ENCODE results near the gene MLPH.

MLPH gene

GRCh38 chr2:237517163-237517562 lies 30.1 kb downstream of the MLPH start:
- no peak overlapping the region for H3K27ac ChIP-seq (ENCODE audit: insufficient read depth, low read depth, low read length, poor library complexity, severe bottlenecking)
- H3K9me3 ChIP-seq (ENCODE audit: control insufficient read depth, low read length), result no peaks in the 10 kb centered on the region
- H3K4me1 ChIP-seq (ENCODE audit: control insufficient read depth, insufficient read depth, low read length), result no peaks in the 10 kb centered on the region
- H3K27me3 ChIP-seq (ENCODE audit: control insufficient read depth, insufficient read depth, low read length, poor library complexity, severe bottlenecking), result no peaks in the 10 kb centered on the region
- H3K36me3 ChIP-seq (ENCODE audit: control insufficient read depth, insufficient read depth, low read length), result no peaks in the 10 kb centered on the region
- WGBS, 2 experiments, result 87 to 90% methylated on average over 4 of the region's 4 CpGs
- no peak overlapping the region for H3K4me3 ChIP-seq (ENCODE audit: insufficient read depth, low read depth, low read length)

GRCh38 chr2:237517990-237518389 lies 30.9 kb downstream of the MLPH start:
- Histone ChIP-seq H3K36me3 (ENCODE audit: control insufficient read depth, insufficient read depth, low read length) (no peaks in the 10 kb centered on the region), H3K27ac (ENCODE audit: insufficient read depth, low read depth, low read length, poor library complexity, severe bottlenecking) (no peak overlapping the region), H3K4me3 (ENCODE audit: insufficient read depth, low read depth, low read length) (no peak overlapping the region), H3K27me3 (ENCODE audit: control insufficient read depth, insufficient read depth, low read length, poor library complexity, severe bottlenecking) (no peaks in the 10 kb centered on the region), H3K4me1 (ENCODE audit: control insufficient read depth, insufficient read depth, low read length) (no peaks in the 10 kb centered on the region), H3K9me3 (ENCODE audit: control insufficient read depth, low read length) (no peaks in the 10 kb centered on the region)
- 85 to 89% methylated on average over 1 of the region's 1 CpG for WGBS, 2 experiments

DNA sequence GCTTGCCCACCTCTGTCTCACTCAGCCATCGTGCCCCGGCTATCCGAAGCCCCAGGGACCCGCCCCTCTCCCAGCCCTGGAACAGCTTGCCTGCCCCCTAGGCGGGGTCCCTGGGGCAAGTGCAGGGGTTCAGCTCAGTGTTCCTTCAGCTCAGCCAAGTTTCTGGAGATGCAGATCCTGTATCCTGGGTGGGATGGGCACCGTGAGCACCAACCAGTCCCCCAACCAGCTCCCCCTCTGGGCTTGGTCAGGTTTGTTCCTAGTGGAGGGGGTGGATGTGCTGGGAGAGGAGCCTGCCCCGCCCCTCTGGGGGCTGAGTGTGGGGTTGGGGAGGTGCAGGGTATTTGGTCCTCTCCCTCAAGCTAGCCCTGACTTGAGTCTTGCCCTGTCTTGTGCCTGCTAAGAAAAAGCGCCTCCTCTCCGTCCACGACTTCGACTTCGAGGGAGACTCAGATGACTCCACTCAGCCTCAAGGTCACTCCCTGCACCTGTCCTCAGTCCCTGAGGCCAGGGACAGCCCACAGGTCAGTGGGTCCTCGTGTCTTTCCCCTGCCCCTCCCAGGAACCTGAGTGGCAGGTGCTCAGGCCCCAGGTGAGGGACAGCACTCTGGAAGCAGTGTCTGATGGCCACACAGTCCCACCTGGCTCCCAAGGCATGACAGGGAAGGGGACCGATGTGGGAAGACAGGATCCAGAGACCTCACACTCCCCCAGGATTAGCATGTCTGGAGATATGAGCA lies 32.6 kb downstream of the MLPH start:
- no peak overlapping the region for H3K4me3 ChIP-seq (ENCODE audit: insufficient read depth, low read depth, low read length)
- no peaks in the 10 kb centered on the region for H3K36me3 ChIP-seq (ENCODE audit: control insufficient read depth, insufficient read depth, low read length)
- no peaks in the 10 kb centered on the region for H3K4me1 ChIP-seq (ENCODE audit: control insufficient read depth, insufficient read depth, low read length)
- H3K9me3 ChIP-seq (ENCODE audit: control insufficient read depth, low read length), result no peaks in the 10 kb centered on the region
- 88% methylated on average over 14 of the region's 14 CpGs for WGBS, 2 experiments
- no peaks in the 10 kb centered on the region for H3K27me3 ChIP-seq (ENCODE audit: control insufficient read depth, insufficient read depth, low read length, poor library complexity, severe bottlenecking)
- H3K27ac ChIP-seq (ENCODE audit: insufficient read depth, low read depth, low read length, poor library complexity, severe bottlenecking), result no peak overlapping the region

DNA sequence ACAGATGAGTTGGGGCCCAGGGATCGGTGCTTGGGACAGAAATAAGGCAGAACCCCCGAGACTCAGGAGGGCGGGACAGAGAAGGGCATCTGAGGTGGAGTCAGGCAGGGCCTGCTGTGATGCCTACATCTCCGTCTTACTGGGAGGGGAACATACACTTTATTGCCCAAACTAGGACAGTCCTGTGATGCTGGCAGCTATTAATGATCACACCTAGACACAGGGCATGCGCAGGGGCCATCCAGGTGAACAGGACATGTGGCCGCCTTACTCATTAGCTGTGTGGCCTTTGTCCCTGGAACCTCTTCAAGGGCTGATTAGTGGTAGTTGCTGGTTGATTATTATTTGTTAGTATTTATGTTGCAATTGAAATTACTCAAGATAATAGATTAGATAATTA lies 33.2 kb downstream of the MLPH start:
- H3K4me1 ChIP-seq (ENCODE audit: control insufficient read depth, insufficient read depth, low read length), result no peaks in the 10 kb centered on the region
- no peaks in the 10 kb centered on the region for H3K9me3 ChIP-seq (ENCODE audit: control insufficient read depth, low read length)
- H3K27me3 ChIP-seq (ENCODE audit: control insufficient read depth, insufficient read depth, low read length, poor library complexity, severe bottlenecking), result no peaks in the 10 kb centered on the region
- H3K36me3 ChIP-seq (ENCODE audit: control insufficient read depth, insufficient read depth, low read length), result no peaks in the 10 kb centered on the region
- 91 to 94% methylated on average over 6 of the region's 6 CpGs for WGBS, 2 experiments
- no peak overlapping the region for H3K27ac ChIP-seq (ENCODE audit: insufficient read depth, low read depth, low read length, poor library complexity, severe bottlenecking)
- no peak overlapping the region for H3K4me3 ChIP-seq (ENCODE audit: insufficient read depth, low read depth, low read length)

DNA sequence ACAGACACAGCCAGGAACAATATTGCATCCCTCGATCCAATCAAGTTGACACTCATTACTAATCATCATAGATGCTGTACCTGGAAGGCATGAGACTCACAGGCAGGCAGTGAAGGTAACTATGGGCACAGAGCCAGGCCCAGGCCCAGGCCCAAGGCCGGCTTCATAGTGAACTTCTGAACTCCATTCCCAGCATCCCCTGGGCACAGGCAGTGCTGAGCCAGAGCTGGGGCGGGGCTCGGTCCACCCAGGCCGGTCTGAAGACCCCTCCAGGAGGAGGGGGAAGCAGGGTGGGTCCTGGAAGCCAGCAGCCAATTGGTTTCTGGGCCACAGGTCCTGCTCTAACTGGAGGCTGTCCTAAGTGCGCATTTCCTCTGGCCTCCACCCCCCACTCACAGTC lies 37.6 kb downstream of the MLPH start:
- Histone ChIP-seq H3K4me1 (ENCODE audit: control insufficient read depth, insufficient read depth, low read length) (no peaks in the 10 kb centered on the region), H3K36me3 (ENCODE audit: control insufficient read depth, insufficient read depth, low read length) (no peaks in the 10 kb centered on the region), H3K27me3 (ENCODE audit: control insufficient read depth, insufficient read depth, low read length, poor library complexity, severe bottlenecking) (no peaks in the 10 kb centered on the region), H3K27ac (ENCODE audit: insufficient read depth, low read depth, low read length, poor library complexity, severe bottlenecking) (no peak overlapping the region), H3K4me3 (ENCODE audit: insufficient read depth, low read depth, low read length) (no peak overlapping the region), H3K9me3 (ENCODE audit: control insufficient read depth, low read length) (no peaks in the 10 kb centered on the region)
- 86 to 90% methylated on average over 6 of the region's 6 CpGs for WGBS, 2 experiments

- H3K27ac ChIP-seq (ENCODE audit: insufficient read depth, low read depth, low read length, poor library complexity, severe bottlenecking), result no peak overlapping the region
- H3K9me3 ChIP-seq (ENCODE audit: control insufficient read depth, low read length), result no peaks in the 10 kb centered on the region
- 93 to 95% methylated on average over 17 of the region's 17 CpGs for WGBS, 2 experiments
- no peaks in the 10 kb centered on the region for H3K27me3 ChIP-seq (ENCODE audit: control insufficient read depth, insufficient read depth, low read length, poor library complexity, severe bottlenecking)
- no peak overlapping the region for H3K4me3 ChIP-seq (ENCODE audit: insufficient read depth, low read depth, low read length)
- H3K36me3 ChIP-seq (ENCODE audit: control insufficient read depth, insufficient read depth, low read length), result no peaks in the 10 kb centered on the region
- no peaks in the 10 kb centered on the region for H3K4me1 ChIP-seq (ENCODE audit: control insufficient read depth, insufficient read depth, low read length)
Observed at GRCh38 chr2:237525559-237526157, 38.6 kb downstream of the MLPH start.

GRCh38 chr2:237527233-237527632 lies 40.2 kb downstream of the MLPH start:
- Histone ChIP-seq H3K4me1 (ENCODE audit: control insufficient read depth, insufficient read depth, low read length) (no peaks in the 10 kb centered on the region), H3K27me3 (ENCODE audit: control insufficient read depth, insufficient read depth, low read length, poor library complexity, severe bottlenecking) (no peaks in the 10 kb centered on the region), H3K27ac (ENCODE audit: insufficient read depth, low read depth, low read length, poor library complexity, severe bottlenecking) (no peak overlapping the region), H3K4me3 (ENCODE audit: insufficient read depth, low read depth, low read length) (no peak overlapping the region), H3K36me3 (ENCODE audit: control insufficient read depth, insufficient read depth, low read length) (no peaks in the 10 kb centered on the region), H3K9me3 (ENCODE audit: control insufficient read depth, low read length) (no peaks in the 10 kb centered on the region)
- 95% methylated on average over 11 of the region's 11 CpGs for WGBS, 2 experiments

DNA sequence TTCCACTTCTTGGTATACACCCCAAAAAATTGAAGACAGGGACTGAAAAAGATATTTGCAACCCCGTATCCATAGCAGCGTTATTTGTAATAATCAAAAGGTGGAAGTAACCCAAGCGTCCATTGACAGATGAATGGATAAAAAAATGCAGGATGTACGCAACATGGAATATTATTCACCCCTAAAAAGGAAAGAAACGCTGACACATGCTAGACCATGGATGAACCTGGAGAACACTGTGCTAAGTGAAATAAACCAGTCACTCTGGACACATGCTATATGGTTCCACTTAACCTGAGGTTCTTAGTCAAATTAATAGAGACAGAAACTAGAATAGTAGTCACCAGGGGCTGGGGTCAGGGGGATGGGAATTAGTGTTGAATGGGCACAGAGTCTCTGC lies 40.7 kb downstream of the MLPH start:
- Histone ChIP-seq H3K4me3 (ENCODE audit: insufficient read depth, low read depth, low read length) (no peak overlapping the region), H3K27me3 (ENCODE audit: control insufficient read depth, insufficient read depth, low read length, poor library complexity, severe bottlenecking) (no peaks in the 10 kb centered on the region), H3K36me3 (ENCODE audit: control insufficient read depth, insufficient read depth, low read length) (no peaks in the 10 kb centered on the region), H3K4me1 (ENCODE audit: control insufficient read depth, insufficient read depth, low read length) (no peaks in the 10 kb centered on the region), H3K27ac (ENCODE audit: insufficient read depth, low read depth, low read length, poor library complexity, severe bottlenecking) (no peak overlapping the region), H3K9me3 (ENCODE audit: control insufficient read depth, low read length) (no peaks in the 10 kb centered on the region)
- WGBS, 2 experiments, result 89 to 99% methylated on average over 5 of the region's 5 CpGs

DNA sequence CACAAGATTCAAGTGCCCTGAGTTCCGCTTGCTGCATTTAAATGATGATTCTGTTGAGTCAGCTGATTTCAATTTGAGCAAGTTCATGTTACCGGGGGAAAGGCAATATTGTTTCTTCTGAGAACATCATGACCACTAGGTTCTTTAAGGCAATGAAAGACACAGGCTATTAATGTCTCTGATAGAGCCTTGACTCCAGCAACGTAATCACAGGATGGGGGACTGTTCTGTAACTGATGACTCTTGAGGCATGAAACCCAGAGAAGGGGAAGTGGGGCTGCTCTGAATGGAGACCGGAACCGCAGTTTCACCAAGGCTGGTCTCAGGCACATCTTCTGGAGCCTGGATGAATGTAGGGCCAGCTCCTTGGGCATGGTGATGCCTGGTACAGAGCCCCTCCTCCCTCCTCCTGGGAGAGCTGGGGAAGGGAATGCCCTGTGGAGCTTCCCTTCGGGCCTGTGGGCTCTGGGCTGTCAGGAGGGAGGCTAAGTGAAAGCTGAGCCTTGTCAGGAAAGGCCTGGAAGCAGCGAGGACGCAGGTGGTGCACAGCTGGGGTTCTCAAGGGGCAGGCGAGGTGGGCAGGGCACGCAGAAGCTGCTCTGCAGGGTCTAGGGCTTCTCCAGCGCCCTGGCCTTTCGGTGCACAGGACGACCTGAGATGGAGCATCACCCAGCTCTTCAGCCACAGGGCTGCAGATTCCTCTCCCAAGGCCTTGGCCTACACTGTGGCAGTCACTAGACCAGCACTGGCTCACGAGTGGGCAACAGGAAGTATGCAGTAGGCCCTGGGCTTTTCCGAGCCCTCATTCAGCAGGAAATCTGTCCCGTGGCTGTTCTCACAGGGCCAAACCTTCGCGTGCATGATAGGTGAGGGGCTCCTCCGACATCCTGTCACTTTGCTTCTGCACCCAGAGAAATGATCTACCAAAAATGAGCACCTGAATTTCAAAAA lies 42.7 kb downstream of the MLPH start:
- H3K9me3 ChIP-seq (ENCODE audit: control insufficient read depth, low read length), result no peaks in the 10 kb centered on the region
- H3K4me3 ChIP-seq (ENCODE audit: insufficient read depth, low read depth, low read length), result no peak overlapping the region
- H3K36me3 ChIP-seq (ENCODE audit: control insufficient read depth, insufficient read depth, low read length), result no peaks in the 10 kb centered on the region
- H3K4me1 ChIP-seq (ENCODE audit: control insufficient read depth, insufficient read depth, low read length), result no peaks in the 10 kb centered on the region
- no peak overlapping the region for H3K27ac ChIP-seq (ENCODE audit: insufficient read depth, low read depth, low read length, poor library complexity, severe bottlenecking)
- 86 to 87% methylated on average over 19 of the region's 19 CpGs for WGBS, 2 experiments
- H3K27me3 ChIP-seq (ENCODE audit: control insufficient read depth, insufficient read depth, low read length, poor library complexity, severe bottlenecking), result no peaks in the 10 kb centered on the region

Data from ectodermal cell (in vitro differentiated cells).